Suprapubic skin (tissue), 4 donors: ENCODE results near the gene DCTN3. TPM values are rescaled to one million over a fixed set of nuclear protein-coding genes. Genes with fewer than 3 reads are reported as not detected.
A peak's percentile ranks its signal among the peaks of the same experiment; 100 is the strongest.

Source experiments
- DNase-seq, 2 donors: peaks; one replicate each; pipeline ENCODE4 v3.0.0-alpha.2; 2019; ENCODE audit warnings: low spot score in 2 of 2
- H3K27ac ChIP-seq: fragments of 200-600 bp; sonication (generic); one replicate; pipeline ENCODE4 v1.5.1; 2019
- H3K27me3 ChIP-seq: fragments of 200-600 bp; sonication (generic); one replicate; pipeline ENCODE4 v1.5.1; 2019
- H3K36me3 ChIP-seq: fragments of 200-600 bp; sonication (generic); one replicate; pipeline ENCODE4 v1.5.1; 2019
- H3K4me1 ChIP-seq: fragments of 200-600 bp; sonication (generic); one replicate; pipeline ENCODE4 v1.5.1; 2019
- H3K4me3 ChIP-seq: fragments of 200-600 bp; sonication (generic); one replicate; pipeline ENCODE4 v1.5.1; 2019; ENCODE audit warnings: mild to moderate bottlenecking
- H3K9me3 ChIP-seq: fragments of 200-600 bp; sonication (generic); one replicate; pipeline ENCODE4 v1.5.1; 2019
- EP300 ChIP-seq: sonication (generic); formaldehyde crosslinking; IDR thresholded peaks from one replicate; pipeline ENCODE4 v1.6.1; 2017; ENCODE audit warnings: antibody characterized with exemption
- POLR2A ChIP-seq, 2 donors: fragments of 450-650 bp; IDR thresholded peaks; one replicate each; pipeline ENCODE4 v1.6.1; 2017; ENCODE audit warnings: antibody characterized with exemption in 2 of 2, mild to moderate bottlenecking in 2 of 2, moderate library complexity in 2 of 2
- POLR2AphosphoS5 ChIP-seq, 3 donors: sonication (generic); formaldehyde crosslinking; IDR thresholded peaks; one replicate each; pipeline ENCODE4 v1.6.1; 2017; ENCODE audit warnings: antibody characterized with exemption in 3 of 3
- WGBS: methylation state at CpG from one replicate; pipeline ENCODE4 v1.1.5; 2018; 5-methylcytosine and 5-hydroxymethylcytosine counted together
- total RNA-seq, 4 donors: library from RNA; depleted of rRNA; stranded (reverse); fragments of >200 nt; gene quantifications; one replicate each; pipeline ENCODE4 v1.1.0, GENCODE V29; 2016
- TF ChIP-seq, protein P1 (sequence below), 2 donors: fragments of 200-600 bp in 1 of 2; fragments of 450-650 bp in 1 of 2; sonication (generic) in 1 of 2; IDR thresholded peaks; one replicate each; pipeline ENCODE4 v1.5.1; 2016 to 2019; ENCODE audit warnings: antibody characterized with exemption in 2 of 2, mild to moderate bottlenecking in 1 of 2, moderate library complexity in 1 of 2

Gene DCTN3
- total RNA-seq, 4 donors from 2014 or later, result 61.2 to 136 (median 121) TPM

DNA sequence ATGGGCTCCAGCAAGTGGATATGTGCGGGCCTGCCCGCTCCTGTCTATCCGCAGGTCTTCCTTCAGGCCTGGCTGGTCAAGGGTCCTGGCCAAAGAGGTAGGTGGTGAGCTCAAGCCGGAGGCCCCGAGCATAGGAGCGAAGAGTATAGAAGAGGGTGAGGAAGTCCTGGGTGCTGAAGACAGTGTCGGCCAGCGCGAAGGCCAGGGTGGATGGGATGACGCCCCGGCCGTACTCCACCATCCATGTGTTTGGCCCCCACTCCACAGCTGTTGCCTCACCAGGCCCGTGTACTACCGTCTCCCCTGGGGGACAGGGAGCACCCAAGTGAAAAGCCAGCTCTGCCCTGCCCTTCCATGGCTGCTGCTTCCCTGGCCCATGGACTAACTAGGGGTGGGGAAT lies 15.3 kb upstream of the DCTN3 start:
- 93% methylated on average over 9 of the region's 14 CpGs for WGBS
- H3K9me3 ChIP-seq, result no peaks in the 10 kb centered on the region
- peaks cover 2% of the 10 kb centered on the region for H3K36me3 ChIP-seq
- H3K27ac ChIP-seq, result no peak overlapping the region
- H3K4me3 ChIP-seq, result no peak overlapping the region
- TF ChIP-seq POLR2A (IDR thresholded peaks at IDR 0.05) (no peak), POLR2AphosphoS5 (IDR thresholded peaks at IDR 0.05) (no peak), EP300 (no peak)
- TF ChIP-seq, protein P1, sequence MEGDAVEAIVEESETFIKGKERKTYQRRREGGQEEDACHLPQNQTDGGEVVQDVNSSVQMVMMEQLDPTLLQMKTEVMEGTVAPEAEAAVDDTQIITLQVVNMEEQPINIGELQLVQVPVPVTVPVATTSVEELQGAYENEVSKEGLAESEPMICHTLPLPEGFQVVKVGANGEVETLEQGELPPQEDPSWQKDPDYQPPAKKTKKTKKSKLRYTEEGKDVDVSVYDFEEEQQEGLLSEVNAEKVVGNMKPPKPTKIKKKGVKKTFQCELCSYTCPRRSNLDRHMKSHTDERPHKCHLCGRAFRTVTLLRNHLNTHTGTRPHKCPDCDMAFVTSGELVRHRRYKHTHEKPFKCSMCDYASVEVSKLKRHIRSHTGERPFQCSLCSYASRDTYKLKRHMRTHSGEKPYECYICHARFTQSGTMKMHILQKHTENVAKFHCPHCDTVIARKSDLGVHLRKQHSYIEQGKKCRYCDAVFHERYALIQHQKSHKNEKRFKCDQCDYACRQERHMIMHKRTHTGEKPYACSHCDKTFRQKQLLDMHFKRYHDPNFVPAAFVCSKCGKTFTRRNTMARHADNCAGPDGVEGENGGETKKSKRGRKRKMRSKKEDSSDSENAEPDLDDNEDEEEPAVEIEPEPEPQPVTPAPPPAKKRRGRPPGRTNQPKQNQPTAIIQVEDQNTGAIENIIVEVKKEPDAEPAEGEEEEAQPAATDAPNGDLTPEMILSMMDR (IDR thresholded peaks at IDR 0.05), result no peak
- no peak for DNase-seq
- H3K4me1 ChIP-seq, result peaks cover 33% of the 10 kb centered on the region
- peaks cover 5% of the 10 kb centered on the region for H3K27me3 ChIP-seq

DNA sequence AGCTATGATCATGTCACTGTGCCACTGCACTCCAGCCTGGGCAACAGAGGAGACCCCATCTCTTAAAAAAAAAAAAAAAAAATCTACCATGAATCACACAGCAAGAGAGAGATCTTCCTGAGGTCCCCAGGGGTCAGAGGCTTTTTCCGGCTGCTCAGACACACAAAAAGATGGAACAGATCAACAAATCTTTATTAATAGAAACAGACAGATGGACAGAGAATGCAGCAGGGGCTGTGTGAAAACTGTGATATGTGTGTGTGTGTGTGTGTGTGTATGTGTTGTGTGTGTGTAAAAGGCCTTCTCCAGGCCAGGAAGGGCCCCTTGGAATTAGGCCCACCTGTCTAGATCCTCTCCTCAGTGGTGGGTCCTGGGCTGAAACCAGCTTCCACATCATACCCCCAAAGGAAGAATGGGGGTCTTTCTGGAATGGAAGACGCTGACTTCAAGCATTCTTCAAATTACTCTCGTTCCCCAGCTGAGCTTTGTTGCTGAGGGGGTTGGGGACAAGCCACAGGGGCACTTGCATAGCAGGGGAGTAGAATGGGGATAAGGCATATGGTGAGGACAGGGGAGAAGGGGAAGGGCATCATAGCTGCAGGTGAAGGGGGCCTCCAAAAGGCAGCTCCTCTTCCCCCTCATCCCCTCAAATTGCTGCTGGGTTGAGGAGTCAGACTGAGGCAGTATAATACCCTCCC lies 14.4 kb upstream of the DCTN3 start:
- WGBS, result 84% methylated on average over 3 of the region's 3 CpGs
- Histone ChIP-seq H3K4me1 (peaks cover 33% of the 10 kb centered on the region), H3K27ac (no peak overlapping the region), H3K9me3 (no peaks in the 10 kb centered on the region), H3K4me3 (no peak overlapping the region), H3K27me3 (peaks cover 13% of the 10 kb centered on the region), H3K36me3 (peaks cover 2% of the 10 kb centered on the region)
- no peak for TF ChIP-seq POLR2AphosphoS5 (IDR thresholded peaks at IDR 0.05)
- TF ChIP-seq, protein P1 (IDR thresholded peaks at IDR 0.05), result no peak
- TF ChIP-seq EP300, result no peak
- no peak for TF ChIP-seq POLR2A (IDR thresholded peaks at IDR 0.05)
- DNase-seq, result no peak

DNA sequence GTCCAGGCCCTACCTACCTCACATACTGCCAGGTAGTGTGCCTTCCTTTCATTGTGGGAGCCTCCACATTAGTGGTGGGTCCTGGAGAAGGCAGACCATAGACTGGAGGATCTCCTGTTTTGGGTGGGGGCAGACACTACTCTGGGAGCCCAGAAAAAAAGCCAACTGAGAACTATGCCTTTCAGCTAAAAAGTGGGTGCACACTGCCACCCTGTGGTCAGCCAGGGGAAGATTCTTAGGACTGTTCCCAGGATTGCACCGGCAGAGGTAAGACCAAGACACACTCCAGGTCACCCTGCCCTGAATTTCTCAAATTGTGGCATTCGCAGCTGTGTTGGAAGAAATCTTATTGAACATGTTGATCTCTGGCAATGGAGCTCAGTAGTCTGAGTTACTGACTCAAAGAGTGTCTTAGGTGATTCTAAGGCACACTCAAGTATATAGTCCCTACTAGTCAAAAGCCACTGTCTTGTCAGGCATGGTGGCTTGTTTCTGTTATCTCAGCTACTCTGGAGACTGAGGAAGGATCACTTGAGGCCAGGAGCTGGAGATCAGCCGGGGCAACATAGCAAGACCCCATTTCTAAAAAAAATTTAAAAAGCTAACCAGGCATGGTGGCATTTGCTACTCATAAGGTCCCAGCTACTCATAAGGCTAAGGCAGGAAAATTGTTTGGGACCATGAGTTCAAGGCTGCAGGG lies 13.7 kb upstream of the DCTN3 start:
- H3K27ac ChIP-seq, result no peak overlapping the region
- DNase-seq, result no peak
- WGBS, result 14% methylated on average over 3 of the region's 3 CpGs
- no peak overlapping the region for H3K4me3 ChIP-seq
- no peaks in the 10 kb centered on the region for H3K9me3 ChIP-seq
- TF ChIP-seq, protein P1 (IDR thresholded peaks at IDR 0.05), result peak; percentile 77 to 85
- no peak for TF ChIP-seq POLR2AphosphoS5 (IDR thresholded peaks at IDR 0.05)
- H3K36me3 ChIP-seq, result peaks cover 2% of the 10 kb centered on the region
- peaks cover 20% of the 10 kb centered on the region for H3K27me3 ChIP-seq
- H3K4me1 ChIP-seq, result peaks cover 36% of the 10 kb centered on the region

DNA sequence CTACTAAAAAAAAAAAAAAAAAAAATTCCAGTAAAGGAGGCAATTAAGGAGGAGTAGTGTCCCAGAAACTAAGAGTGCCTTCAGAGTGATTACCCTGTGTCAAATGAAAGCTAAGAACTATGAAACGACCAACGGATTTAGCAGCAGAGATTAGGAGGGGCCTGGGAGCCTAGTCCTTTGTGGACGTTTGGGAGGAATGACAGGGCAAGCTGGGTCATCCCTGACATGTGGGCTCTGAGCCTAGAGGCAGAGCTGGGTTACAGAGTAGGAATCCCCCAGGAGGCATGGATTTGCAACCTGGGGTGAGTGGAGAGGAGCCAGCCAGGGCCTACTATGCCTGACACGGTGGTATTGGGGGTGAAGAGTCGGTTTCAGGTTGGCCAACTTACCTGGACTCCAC lies 12.9 kb upstream of the DCTN3 start:
- H3K27me3 ChIP-seq, result peaks cover 28% of the 10 kb centered on the region
- peaks cover 37% of the 10 kb centered on the region for H3K4me1 ChIP-seq
- no peaks in the 10 kb centered on the region for H3K9me3 ChIP-seq
- no peak overlapping the region for H3K4me3 ChIP-seq
- DNase-seq, result no peak
- WGBS, result 65% methylated on average over 5 of the region's 5 CpGs
- H3K27ac ChIP-seq, result no peak overlapping the region
- peaks cover 2% of the 10 kb centered on the region for H3K36me3 ChIP-seq
- TF ChIP-seq POLR2AphosphoS5 (IDR thresholded peaks at IDR 0.05), result no peak
- TF ChIP-seq EP300, result no peak
- TF ChIP-seq, protein P1 (IDR thresholded peaks at IDR 0.05), result no peak
- TF ChIP-seq POLR2A (IDR thresholded peaks at IDR 0.05), result no peak

DNA sequence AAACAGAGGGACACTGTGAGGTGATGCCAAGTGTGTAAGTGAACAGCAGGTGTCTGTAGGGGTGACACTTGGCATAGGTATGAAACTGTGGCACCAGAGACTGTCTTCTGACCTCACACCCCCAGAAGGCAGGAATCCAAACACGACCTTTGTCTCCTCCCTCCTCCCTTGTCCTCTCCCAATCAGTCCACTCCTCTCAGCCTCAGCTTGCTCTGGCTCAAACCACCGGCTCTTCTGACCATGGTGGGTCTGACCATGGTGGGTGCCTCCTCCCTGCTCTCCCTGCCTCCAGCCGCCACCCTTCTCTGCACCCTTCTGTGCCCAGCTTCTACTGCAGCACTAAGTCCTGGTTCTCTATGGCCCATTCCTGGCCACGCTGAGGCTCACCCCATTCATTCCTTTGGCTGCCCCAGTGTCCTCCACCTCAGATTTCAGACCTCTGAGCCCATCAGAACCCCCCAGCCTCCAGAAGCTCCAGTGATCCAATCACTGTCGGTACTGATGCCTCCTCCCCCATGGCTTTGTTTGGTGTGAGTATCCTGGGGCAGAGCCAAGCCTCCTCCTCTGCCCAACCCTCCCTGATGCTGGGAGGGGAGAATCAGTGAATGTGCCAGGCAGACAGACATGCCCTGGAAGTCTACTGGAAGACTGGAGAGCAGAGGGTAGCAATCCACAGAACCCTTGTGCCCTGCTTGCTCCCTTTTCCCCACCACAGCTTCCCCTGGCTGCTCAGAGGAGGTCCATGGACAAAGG lies 10.3 kb upstream of the DCTN3 start:
- no peak for TF ChIP-seq POLR2AphosphoS5 (IDR thresholded peaks at IDR 0.05)
- TF ChIP-seq, protein P1 (IDR thresholded peaks at IDR 0.05), result no peak
- no peak for TF ChIP-seq EP300
- TF ChIP-seq POLR2A (IDR thresholded peaks at IDR 0.05), result no peak
- Histone ChIP-seq H3K36me3 (peaks cover 2% of the 10 kb centered on the region), H3K4me1 (peaks cover 20% of the 10 kb centered on the region), H3K27me3 (peaks cover 53% of the 10 kb centered on the region), H3K4me3 (no peak overlapping the region), H3K27ac (no peak overlapping the region), H3K9me3 (no peaks in the 10 kb centered on the region)
- WGBS, result 29% methylated on average over 5 of the region's 5 CpGs
- DNase-seq, result no peak
